CD4-positive, alpha-beta T cell treated with Interleukin-12 subunit alpha and Interleukin-12 subunit beta, for 1 hour (primary cell): ENCODE results near the gene PACSIN2.
"Not testable (repeated sequence)": the region's sequence is repeated elsewhere in the genome, so short reads cannot be mapped to it uniquely, and the experiment has no call there.

Experiments
- DNase-seq: peaks from one replicate; pipeline ENCODE4 v3.0.0-alpha.2; 2020

Gene PACSIN2

GRCh38 chr22:42990131-42990838 lies 24.7 kb downstream of the PACSIN2 start:
- DNase-seq: no peak

- DNase-seq: no peak
These were observed 28.8 kb downstream of the PACSIN2 start for GRCh38 chr22:42986115-42986514.

- DNase-seq: no peak
These were observed 29.4 kb downstream of the PACSIN2 start for GRCh38 chr22:42985531-42985905.

GRCh38 chr22:42984814-42985530 lies 30.0 kb downstream of the PACSIN2 start:
- DNase-seq: no peak

GRCh38 chr22:42984397-42984796 lies 30.6 kb downstream of the PACSIN2 start:
- no peak for DNase-seq

- no peak for DNase-seq
These were observed 31.5 kb downstream of the PACSIN2 start for GRCh38 chr22:42983470-42983869.

GRCh38 chr22:42979606-42980005 lies 35.3 kb downstream of the PACSIN2 start:
- DNase-seq: no peak

- DNase-seq: no peak
These were observed 36.4 kb downstream of the PACSIN2 start for GRCh38 chr22:42978453-42979103.

- no peak for DNase-seq
These were observed 37.4 kb downstream of the PACSIN2 start for GRCh38 chr22:42977569-42977968.

- no peak for DNase-seq
These were observed 38.6 kb downstream of the PACSIN2 start for GRCh38 chr22:42976217-42976933.

GRCh38 chr22:42974223-42974622 lies 40.7 kb downstream of the PACSIN2 start:
- no peak for DNase-seq

- no peak for DNase-seq
These were observed 41.4 kb downstream of the PACSIN2 start for GRCh38 chr22:42973536-42973881.

- no peak for DNase-seq
These were observed 42.1 kb downstream of the PACSIN2 start for GRCh38 chr22:42972649-42973535.

GRCh38 chr22:42971473-42971860 lies 43.5 kb downstream of the PACSIN2 start:
- not testable (repeated sequence) for DNase-seq

GRCh38 chr22:42970029-42970428 lies 44.9 kb downstream of the PACSIN2 start:
- no peak for DNase-seq

GRCh38 chr22:42969348-42969975 lies 45.5 kb downstream of the PACSIN2 start:
- DNase-seq: no peak

- DNase-seq: peak; percentile 17
These were observed 47.0 kb downstream of the PACSIN2 start for GRCh38 chr22:42967933-42968332.

- no peak for DNase-seq
These were observed 47.9 kb downstream of the PACSIN2 start for GRCh38 chr22:42967005-42967404.

- DNase-seq: no peak
These were observed 48.5 kb downstream of the PACSIN2 start for GRCh38 chr22:42966497-42966896.

GRCh38 chr22:42964994-42965699 lies 49.8 kb downstream of the PACSIN2 start:
- DNase-seq: no peak

- DNase-seq: no peak
These were observed 51.7 kb downstream of the PACSIN2 start for GRCh38 chr22:42963231-42963595.
